Skin of body (tissue), 2 donors: ENCODE results near the gene HIVEP3. TPM values are rescaled to one million over a fixed set of nuclear protein-coding genes. Genes with fewer than 3 reads are reported as not detected.
A peak's percentile ranks its signal among the peaks of the same experiment; 100 is the strongest.
"Not testable (repeated sequence)": the region's sequence is repeated elsewhere in the genome, so short reads cannot be mapped to it uniquely, and the experiment has no call there.

Experiments used
- DNase-seq: peaks from one replicate; lab custom pipeline; 2025; lab: John Stamatoyannopoulos, UW
- total RNA-seq: library from RNA; depleted of rRNA; stranded (reverse); fragments of >200 nt; gene quantifications from one replicate; pipeline ENCODE4 v1.2.3, GENCODE V29; 2014

HIVEP3 gene
- total RNA-seq = 3.3 TPM

GRCh38 chr1:41918450-41919043, at the start of gene HIVEP3:
TSS of gene HIVEP3 (minus strand) at chr1:41918922.
- peak; percentile 25 for DNase-seq

- DNase-seq = no peak
Observed at GRCh38 chr1:41964400-41964799, 45.7 kb upstream of the HIVEP3 start.

- no peak for DNase-seq
Observed at GRCh38 chr1:41963636-41964035, 44.9 kb upstream of the HIVEP3 start.

- DNase-seq = no peak
Observed at GRCh38 chr1:41958015-41958673, 39.4 kb upstream of the HIVEP3 start.

GRCh38 chr1:41957568-41957967, 38.8 kb upstream of the HIVEP3 start:
- no peak for DNase-seq

GRCh38 chr1:41955461-41956159, 36.9 kb upstream of the HIVEP3 start:
- no peak for DNase-seq

GRCh38 chr1:41954533-41954944, 35.8 kb upstream of the HIVEP3 start:
- DNase-seq = no peak

- no peak for DNase-seq
Observed at GRCh38 chr1:41953291-41953690, 34.6 kb upstream of the HIVEP3 start.

GRCh38 chr1:41952208-41952607, 33.5 kb upstream of the HIVEP3 start:
- no peak for DNase-seq

- not testable (repeated sequence) for DNase-seq
Observed at GRCh38 chr1:41951492-41951891, 32.8 kb upstream of the HIVEP3 start.

GRCh38 chr1:41950820-41951219, 32.1 kb upstream of the HIVEP3 start:
- no peak for DNase-seq

- DNase-seq = not testable (repeated sequence)
Observed at GRCh38 chr1:41945946-41946345, 27.2 kb upstream of the HIVEP3 start.

GRCh38 chr1:41943717-41944116, 25.0 kb upstream of the HIVEP3 start:
- no peak for DNase-seq

- no peak for DNase-seq
Observed at GRCh38 chr1:41942278-41942677, 23.6 kb upstream of the HIVEP3 start.

- no peak for DNase-seq
Observed at GRCh38 chr1:41941381-41941780, 22.7 kb upstream of the HIVEP3 start.

GRCh38 chr1:41939194-41939593, 20.5 kb upstream of the HIVEP3 start:
- no peak for DNase-seq

- DNase-seq = no peak
Observed at GRCh38 chr1:41936107-41936506, 17.4 kb upstream of the HIVEP3 start.

GRCh38 chr1:41935226-41935625, 16.5 kb upstream of the HIVEP3 start:
- DNase-seq = no peak

- DNase-seq = no peak
Observed at GRCh38 chr1:41933106-41933505, 14.4 kb upstream of the HIVEP3 start.

- no peak for DNase-seq
Observed at GRCh38 chr1:41931578-41931977, 12.9 kb upstream of the HIVEP3 start.

- DNase-seq = no peak
Observed at GRCh38 chr1:41927118-41927517, 8.4 kb upstream of the HIVEP3 start.

- no peak for DNase-seq
Observed at GRCh38 chr1:41925712-41926111, 7.0 kb upstream of the HIVEP3 start.

- DNase-seq = no peak
Observed at GRCh38 chr1:41924911-41925310, 6.2 kb upstream of the HIVEP3 start.
